HepG2 (cell line): ENCODE measurements around the gene AFF1. TPM values are rescaled to one million over a fixed set of nuclear protein-coding genes. Genes with fewer than 3 reads are reported as not detected.

Source experiments
- CTCF ChIP-seq: sonication (generic); formaldehyde crosslinking; IDR thresholded peaks from 2 replicates; pipeline ENCODE4 v1.5.0; 2020; ENCODE audit warnings: mild to moderate bottlenecking, missing genetic modification reagents, moderate library complexity
- ETV5 ChIP-seq: IDR thresholded peaks from 2 replicates; pipeline ENCODE4 v1.6.1; 2018; ENCODE audit warnings: missing biosample characterization, missing genetic modification reagents, inconsistent platforms, borderline replicate concordance
- GTF2F1 ChIP-seq: fragments of 150-350 bp; IDR thresholded peaks from 2 replicates; pipeline ENCODE4 v1.6.1; 2014; ENCODE audit warnings: low read length
- HDAC6 ChIP-seq: fragments of 200-600 bp; sonication (generic); IDR thresholded peaks from 2 replicates; pipeline ENCODE4 v1.7.0; 2017; ENCODE audit warnings: mild to moderate bottlenecking, antibody characterized with exemption, low read length, low read depth
- MEIS2 ChIP-seq: sonication (generic); formaldehyde crosslinking; IDR thresholded peaks from 2 replicates; pipeline ENCODE4 v1.9.0; 2021; ENCODE audit warnings: mild to moderate bottlenecking, missing genetic modification reagents
- MYNN ChIP-seq: sonication (generic); formaldehyde crosslinking; IDR thresholded peaks from 2 replicates; pipeline ENCODE4 v1.4.0; 2020; ENCODE audit warnings: mild to moderate bottlenecking, low read depth, missing genetic modification reagents
- NBN ChIP-seq: fragments of 450-650 bp; conservative IDR thresholded peaks from 2 replicates; pipeline ENCODE4 v1.6.1; 2017
- STAT5B ChIP-seq: sonication (generic); formaldehyde crosslinking; IDR thresholded peaks from 2 replicates; pipeline ENCODE4 v1.4.0; 2020; ENCODE audit warnings: missing genetic modification reagents
- TOPORS ChIP-seq: sonication (generic); formaldehyde crosslinking; IDR thresholded peaks from 2 replicates; pipeline ENCODE4 v1.8.0; 2023; ENCODE audit warnings: mild to moderate bottlenecking, missing genetic modification reagents
- ZFYVE20 ChIP-seq: sonication (generic); formaldehyde crosslinking; IDR thresholded peaks from 2 replicates; pipeline ENCODE4 v1.8.0; 2023; ENCODE audit warnings: low read depth, mild to moderate bottlenecking, moderate library complexity, missing genetic modification reagents, borderline replicate concordance
- ZNF180 ChIP-seq: sonication (generic); formaldehyde crosslinking; IDR thresholded peaks from 2 replicates; pipeline ENCODE4 v1.4.0; 2020; ENCODE audit warnings: low read depth, missing genetic modification reagents, borderline replicate concordance
- ZNF24 ChIP-seq: fragments of 450-650 bp; IDR thresholded peaks from 2 replicates; pipeline ENCODE4 v1.6.1; 2017; ENCODE audit warnings: antibody characterized with exemption, mild to moderate bottlenecking
- ZNF263 ChIP-seq: sonication (generic); formaldehyde crosslinking; IDR thresholded peaks from 2 replicates; pipeline ENCODE4 v1.4.0; 2020; ENCODE audit warnings: missing genetic modification reagents
- ZNF652 ChIP-seq: IDR thresholded peaks from 2 replicates; pipeline ENCODE4 v1.6.1; 2016; ENCODE audit warnings: low read depth, borderline replicate concordance
- ZNF678 ChIP-seq: sonication (generic); formaldehyde crosslinking; IDR thresholded peaks from 2 replicates; pipeline ENCODE4 v1.4.0; 2020; ENCODE audit warnings: mild to moderate bottlenecking, missing genetic modification reagents
- ZNF781 ChIP-seq: sonication (generic); formaldehyde crosslinking; IDR thresholded peaks from 2 replicates; pipeline ENCODE4 v1.5.1; 2020; ENCODE audit warnings: borderline replicate concordance, mild to moderate bottlenecking, missing genetic modification reagents; ENCODE audit errors: not compliant biosample characterization
- ZSCAN30 ChIP-seq: sonication (generic); formaldehyde crosslinking; IDR thresholded peaks from 2 replicates; pipeline ENCODE4 v1.5.0; 2020; ENCODE audit warnings: mild to moderate bottlenecking, missing genetic modification reagents
- ZZZ3 ChIP-seq: sonication (generic); formaldehyde crosslinking; IDR thresholded peaks from 2 replicates; pipeline ENCODE4 v1.4.0; 2020; ENCODE audit warnings: missing genetic modification reagents, mild to moderate bottlenecking, borderline replicate concordance
- polyA plus RNA-seq, 8 experiments: library from polyadenylated mRNA; depleted of rRNA in 3 of 8; stranded (reverse) in 7 of 8; unstranded in 1 of 8; fragments of >200 nt; fragmentation: Illumina TruSeq in 4 of 8; extraction: Trizol in 4 of 8; gene quantifications; 2 replicates each; pipeline versions ENCODE4 v1.2.1 to v1.2.3, GENCODE V29; 2011 to 2016; ENCODE audit warnings: low read depth in 4 of 8, missing spikeins in 1 of 8, mixed read lengths in 1 of 8; ENCODE audit not compliant: insufficient read depth in 1 of 8
- total RNA-seq, 5 experiments: library from RNA; depleted of rRNA; stranded (reverse); fragments of >200 nt; fragmentation: Illumina TruSeq; extraction: Trizol; gene quantifications; 2 replicates each; pipeline ENCODE4 v1.2.3, GENCODE V29; 2016; ENCODE audit warnings: low read depth in 1 of 5
- TF ChIP-seq, protein P1 (sequence below), 2 experiments: IDR thresholded peaks; 2 replicates each; pipeline ENCODE4 v1.6.1; 2011 to 2012; ENCODE audit warnings: low read length in 2 of 2, borderline replicate concordance in 1 of 2, low read depth in 1 of 2, mild to moderate bottlenecking in 1 of 2, moderate library complexity in 1 of 2
- TF ChIP-seq, protein P2 (sequence below): sonication (generic); formaldehyde crosslinking; IDR thresholded peaks from 2 replicates; pipeline ENCODE4 v1.4.0; 2020; ENCODE audit warnings: low read depth, mild to moderate bottlenecking, missing genetic modification reagents

AFF1 gene
- total and polyA plus RNA-seq, 2 of the 13 experiments (the other 11 are each of a cell fraction or from before 2014, with no cell fraction given) = 15.5 to 15.9 TPM

- TF ChIP-seq, protein P1, sequence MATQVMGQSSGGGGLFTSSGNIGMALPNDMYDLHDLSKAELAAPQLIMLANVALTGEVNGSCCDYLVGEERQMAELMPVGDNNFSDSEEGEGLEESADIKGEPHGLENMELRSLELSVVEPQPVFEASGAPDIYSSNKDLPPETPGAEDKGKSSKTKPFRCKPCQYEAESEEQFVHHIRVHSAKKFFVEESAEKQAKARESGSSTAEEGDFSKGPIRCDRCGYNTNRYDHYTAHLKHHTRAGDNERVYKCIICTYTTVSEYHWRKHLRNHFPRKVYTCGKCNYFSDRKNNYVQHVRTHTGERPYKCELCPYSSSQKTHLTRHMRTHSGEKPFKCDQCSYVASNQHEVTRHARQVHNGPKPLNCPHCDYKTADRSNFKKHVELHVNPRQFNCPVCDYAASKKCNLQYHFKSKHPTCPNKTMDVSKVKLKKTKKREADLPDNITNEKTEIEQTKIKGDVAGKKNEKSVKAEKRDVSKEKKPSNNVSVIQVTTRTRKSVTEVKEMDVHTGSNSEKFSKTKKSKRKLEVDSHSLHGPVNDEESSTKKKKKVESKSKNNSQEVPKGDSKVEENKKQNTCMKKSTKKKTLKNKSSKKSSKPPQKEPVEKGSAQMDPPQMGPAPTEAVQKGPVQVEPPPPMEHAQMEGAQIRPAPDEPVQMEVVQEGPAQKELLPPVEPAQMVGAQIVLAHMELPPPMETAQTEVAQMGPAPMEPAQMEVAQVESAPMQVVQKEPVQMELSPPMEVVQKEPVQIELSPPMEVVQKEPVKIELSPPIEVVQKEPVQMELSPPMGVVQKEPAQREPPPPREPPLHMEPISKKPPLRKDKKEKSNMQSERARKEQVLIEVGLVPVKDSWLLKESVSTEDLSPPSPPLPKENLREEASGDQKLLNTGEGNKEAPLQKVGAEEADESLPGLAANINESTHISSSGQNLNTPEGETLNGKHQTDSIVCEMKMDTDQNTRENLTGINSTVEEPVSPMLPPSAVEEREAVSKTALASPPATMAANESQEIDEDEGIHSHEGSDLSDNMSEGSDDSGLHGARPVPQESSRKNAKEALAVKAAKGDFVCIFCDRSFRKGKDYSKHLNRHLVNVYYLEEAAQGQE (IDR thresholded peaks at IDR 0.05; ENCODE audit: borderline replicate concordance in 1 of 2, low read depth in 1 of 2, low read length in 2 of 2) = peak in 1 of 2 experiments; percentile 63; a peak in 1 of 4 replicates
- TF ChIP-seq STAT5B (CRISPR knock-in tag) (no peak), ZNF180 (CRISPR knock-in tag) (no peak), CTCF (no peak), ZNF678 (no peak), ZNF781 (CRISPR knock-in tag) (peak; percentile 57), ZFYVE20 (CRISPR knock-in tag) (no peak), ZNF652 (no peak), MYNN (no peak), ZNF263 (CRISPR knock-in tag) (no peak), HDAC6 (no peak), GTF2F1 (no peak), ETV5 (peak; percentile 68; the same call in 1 of the 2 replicates), ZSCAN30 (no peak), ZNF24 (0 out of 2 replicates have a peak, but pooled peaks have one; percentile 28), NBN (no peak), ZZZ3 (CRISPR knock-in tag) (no peak), TOPORS (no peak), MEIS2 (CRISPR knock-in tag) (no peak)
- TF ChIP-seq, protein P2, sequence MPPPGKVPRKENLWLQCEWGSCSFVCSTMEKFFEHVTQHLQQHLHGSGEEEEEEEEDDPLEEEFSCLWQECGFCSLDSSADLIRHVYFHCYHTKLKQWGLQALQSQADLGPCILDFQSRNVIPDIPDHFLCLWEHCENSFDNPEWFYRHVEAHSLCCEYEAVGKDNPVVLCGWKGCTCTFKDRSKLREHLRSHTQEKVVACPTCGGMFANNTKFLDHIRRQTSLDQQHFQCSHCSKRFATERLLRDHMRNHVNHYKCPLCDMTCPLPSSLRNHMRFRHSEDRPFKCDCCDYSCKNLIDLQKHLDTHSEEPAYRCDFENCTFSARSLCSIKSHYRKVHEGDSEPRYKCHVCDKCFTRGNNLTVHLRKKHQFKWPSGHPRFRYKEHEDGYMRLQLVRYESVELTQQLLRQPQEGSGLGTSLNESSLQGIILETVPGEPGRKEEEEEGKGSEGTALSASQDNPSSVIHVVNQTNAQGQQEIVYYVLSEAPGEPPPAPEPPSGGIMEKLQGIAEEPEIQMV (CRISPR knock-in tag) = no peak
These were observed 59.3 kb downstream of the AFF1 start (continued) for GRCh38 chr4:86993909-86994681.
